Measurements from ENCODE around the gene LTBR. TPM values are rescaled to one million over a fixed set of nuclear protein-coding genes. Genes with fewer than 3 reads are reported as not detected.
A peak's percentile ranks its signal among the peaks of the same experiment; 100 is the strongest.
"Not testable (repeated sequence)": the region's sequence is repeated elsewhere in the genome, so short reads cannot be mapped to it uniquely, and the experiment has no call there.

LTBR gene
- total RNA-seq, 1 donor, result 61.3 TPM

DNA sequence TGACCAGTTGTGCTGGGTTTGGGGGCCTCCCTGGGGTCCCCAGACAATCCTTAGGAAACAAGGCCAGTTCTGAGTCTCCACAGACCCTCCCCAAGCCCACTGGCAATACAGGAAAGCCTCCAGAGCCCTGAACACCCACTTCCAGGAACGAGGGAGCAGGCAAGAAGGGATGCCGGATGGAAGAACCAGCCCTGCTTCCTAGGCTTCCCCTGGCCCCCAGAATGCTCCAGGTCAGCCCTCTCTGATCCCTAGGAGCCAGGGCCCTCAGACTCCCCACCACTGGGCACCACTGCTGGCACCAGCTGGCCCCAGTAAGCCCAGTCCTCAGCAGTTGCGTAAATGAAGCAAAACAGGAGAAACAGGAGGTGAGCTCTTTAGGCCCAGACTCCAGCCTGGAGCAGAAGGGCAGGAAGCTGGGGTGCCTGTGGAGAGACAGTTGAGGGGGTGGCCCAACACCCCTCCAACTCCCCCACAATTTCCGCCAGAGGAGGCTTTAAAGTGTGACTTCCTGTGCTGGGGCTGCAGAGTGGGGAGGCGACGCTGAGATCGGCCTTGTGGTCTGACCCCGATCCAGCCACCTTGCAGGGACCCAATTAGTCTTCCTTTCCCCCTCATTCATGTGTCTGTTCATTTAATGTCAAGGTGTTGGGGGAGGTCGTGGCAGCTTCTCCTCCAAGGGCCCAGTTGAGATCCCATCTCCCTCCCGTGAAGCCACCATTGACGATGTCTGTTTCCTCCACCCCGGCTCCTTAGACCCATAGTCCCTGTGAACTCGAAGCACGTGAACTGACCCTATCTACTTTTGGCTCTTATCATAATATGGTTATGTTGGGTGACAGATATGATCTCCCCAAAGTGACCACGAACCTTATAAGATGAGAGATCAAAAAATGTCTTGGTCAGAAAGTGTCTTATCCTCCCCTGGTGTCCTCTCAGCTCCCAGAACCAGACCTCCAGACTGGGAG, 46.8 kb upstream of the LTBR start:
- H3K4me3 ChIP-seq (ENCODE audit: low read depth, low read length), result peak overlapping the region; percentile 94
- DNase-seq (ENCODE audit: low read depth), result peak; percentile 61
- TF ChIP-seq, protein P1, sequence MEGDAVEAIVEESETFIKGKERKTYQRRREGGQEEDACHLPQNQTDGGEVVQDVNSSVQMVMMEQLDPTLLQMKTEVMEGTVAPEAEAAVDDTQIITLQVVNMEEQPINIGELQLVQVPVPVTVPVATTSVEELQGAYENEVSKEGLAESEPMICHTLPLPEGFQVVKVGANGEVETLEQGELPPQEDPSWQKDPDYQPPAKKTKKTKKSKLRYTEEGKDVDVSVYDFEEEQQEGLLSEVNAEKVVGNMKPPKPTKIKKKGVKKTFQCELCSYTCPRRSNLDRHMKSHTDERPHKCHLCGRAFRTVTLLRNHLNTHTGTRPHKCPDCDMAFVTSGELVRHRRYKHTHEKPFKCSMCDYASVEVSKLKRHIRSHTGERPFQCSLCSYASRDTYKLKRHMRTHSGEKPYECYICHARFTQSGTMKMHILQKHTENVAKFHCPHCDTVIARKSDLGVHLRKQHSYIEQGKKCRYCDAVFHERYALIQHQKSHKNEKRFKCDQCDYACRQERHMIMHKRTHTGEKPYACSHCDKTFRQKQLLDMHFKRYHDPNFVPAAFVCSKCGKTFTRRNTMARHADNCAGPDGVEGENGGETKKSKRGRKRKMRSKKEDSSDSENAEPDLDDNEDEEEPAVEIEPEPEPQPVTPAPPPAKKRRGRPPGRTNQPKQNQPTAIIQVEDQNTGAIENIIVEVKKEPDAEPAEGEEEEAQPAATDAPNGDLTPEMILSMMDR (IDR thresholded peaks at IDR 0.05; ENCODE audit: insufficient read depth, low read depth, low read length), result no peak

DNA sequence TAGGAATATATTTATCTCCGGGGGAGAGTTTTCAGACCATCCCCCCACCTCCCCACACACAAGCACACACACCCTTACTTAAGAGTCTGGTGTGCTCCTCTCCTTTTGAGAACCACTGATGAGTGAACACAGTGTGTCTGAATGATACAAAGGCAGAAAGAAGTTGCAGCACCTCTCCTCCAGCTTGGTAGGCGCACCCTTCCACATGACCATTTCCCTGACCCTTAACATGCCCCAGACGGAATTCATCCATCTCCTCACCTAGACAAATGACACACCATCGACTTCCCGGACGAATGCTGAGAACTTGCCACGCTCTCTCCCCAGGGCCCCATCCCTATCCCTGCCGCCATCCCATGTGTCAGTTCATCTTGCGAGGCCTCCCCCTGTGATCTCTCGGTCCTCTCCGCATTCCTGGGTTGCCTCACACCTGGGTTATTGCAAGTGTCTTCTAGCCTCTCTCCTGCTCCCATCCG, 46.0 kb upstream of the LTBR start:
- DNase-seq (ENCODE audit: low read depth), result peak; percentile 33
- TF ChIP-seq, protein P1 (IDR thresholded peaks at IDR 0.05; ENCODE audit: insufficient read depth, low read depth, low read length), result no peak
- H3K4me3 ChIP-seq (ENCODE audit: low read depth, low read length), result peak overlapping the region; percentile 94

DNA sequence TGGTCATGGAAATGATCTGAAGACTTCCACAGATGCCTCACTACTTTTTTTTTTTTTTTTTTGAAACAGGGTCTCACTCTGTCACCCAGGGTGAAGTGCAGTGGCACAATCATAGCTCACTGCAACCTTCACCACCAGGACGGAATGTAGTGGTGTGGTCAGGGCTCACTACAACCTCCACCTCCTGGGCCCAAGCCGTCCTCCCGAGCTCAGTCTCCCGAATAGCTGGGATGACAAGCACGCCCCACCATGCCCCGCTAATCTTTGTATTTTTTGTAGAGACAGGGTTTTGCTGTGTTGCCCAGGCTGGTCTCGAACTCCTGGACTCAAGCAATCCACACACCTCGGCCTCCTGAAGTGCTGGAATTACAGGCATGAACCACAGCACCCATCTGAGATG, 45.4 kb upstream of the LTBR start:
- not testable (repeated sequence) for DNase-seq (ENCODE audit: low read depth)
- peak overlapping the region; percentile 94 for H3K4me3 ChIP-seq (ENCODE audit: low read depth, low read length)

DNA sequence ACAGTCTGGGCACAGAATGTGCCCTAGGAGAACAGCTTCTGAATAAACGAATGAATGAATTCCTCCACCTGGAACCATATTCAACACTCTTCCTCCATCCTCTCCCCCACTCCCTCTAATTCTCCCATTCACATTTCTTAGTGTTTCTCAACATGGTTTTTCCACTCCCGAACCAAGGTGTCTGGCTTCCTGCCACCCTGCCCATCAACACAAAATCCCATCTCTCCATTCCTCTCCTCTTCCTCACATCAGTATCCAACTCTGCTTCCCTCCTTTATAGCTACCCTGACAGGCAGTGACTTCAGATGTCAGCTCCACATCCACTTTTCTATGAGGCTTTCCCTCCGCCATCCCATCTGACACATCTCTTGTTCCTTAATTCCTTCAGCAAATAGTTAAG, 45.0 kb upstream of the LTBR start:
- DNase-seq (ENCODE audit: low read depth), result no peak
- peak overlapping the region; percentile 94 for H3K4me3 ChIP-seq (ENCODE audit: low read depth, low read length)
- TF ChIP-seq, protein P1 (IDR thresholded peaks at IDR 0.05; ENCODE audit: insufficient read depth, low read depth, low read length), result no peak

DNA sequence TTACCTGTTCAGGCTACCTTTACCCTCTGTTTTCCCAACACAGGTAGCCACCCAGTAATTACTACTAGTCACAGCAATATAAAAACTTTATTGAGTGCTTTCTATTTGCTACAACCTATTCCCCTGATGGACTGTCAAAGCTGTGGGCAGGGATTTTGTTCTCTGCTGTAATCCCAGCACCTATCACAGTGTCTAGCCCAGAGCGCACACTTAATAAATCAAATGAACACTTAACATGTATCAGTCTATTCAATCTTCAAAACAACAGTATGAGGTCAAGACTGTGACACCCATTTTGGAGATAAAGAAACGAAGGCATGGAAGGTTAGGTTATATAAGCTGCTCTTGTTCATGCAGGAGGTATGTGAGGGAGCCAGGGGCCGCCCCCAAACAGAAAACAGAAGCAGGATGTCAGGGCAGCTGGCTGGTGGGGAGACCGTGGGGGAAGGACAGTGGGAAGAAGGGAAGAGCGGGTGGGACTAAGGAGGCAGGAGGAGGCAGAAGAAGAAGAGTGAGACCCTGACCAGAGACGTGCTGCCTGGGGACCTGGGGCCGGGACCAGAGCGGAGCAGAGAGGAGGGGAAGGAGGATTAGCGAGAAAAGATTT, 43.8 kb upstream of the LTBR start:
- TF ChIP-seq, protein P1 (IDR thresholded peaks at IDR 0.05; ENCODE audit: insufficient read depth, low read depth, low read length), result no peak
- peak; percentile 88 for DNase-seq (ENCODE audit: low read depth)
- peak overlapping the region; percentile 94 for H3K4me3 ChIP-seq (ENCODE audit: low read depth, low read length)

DNA sequence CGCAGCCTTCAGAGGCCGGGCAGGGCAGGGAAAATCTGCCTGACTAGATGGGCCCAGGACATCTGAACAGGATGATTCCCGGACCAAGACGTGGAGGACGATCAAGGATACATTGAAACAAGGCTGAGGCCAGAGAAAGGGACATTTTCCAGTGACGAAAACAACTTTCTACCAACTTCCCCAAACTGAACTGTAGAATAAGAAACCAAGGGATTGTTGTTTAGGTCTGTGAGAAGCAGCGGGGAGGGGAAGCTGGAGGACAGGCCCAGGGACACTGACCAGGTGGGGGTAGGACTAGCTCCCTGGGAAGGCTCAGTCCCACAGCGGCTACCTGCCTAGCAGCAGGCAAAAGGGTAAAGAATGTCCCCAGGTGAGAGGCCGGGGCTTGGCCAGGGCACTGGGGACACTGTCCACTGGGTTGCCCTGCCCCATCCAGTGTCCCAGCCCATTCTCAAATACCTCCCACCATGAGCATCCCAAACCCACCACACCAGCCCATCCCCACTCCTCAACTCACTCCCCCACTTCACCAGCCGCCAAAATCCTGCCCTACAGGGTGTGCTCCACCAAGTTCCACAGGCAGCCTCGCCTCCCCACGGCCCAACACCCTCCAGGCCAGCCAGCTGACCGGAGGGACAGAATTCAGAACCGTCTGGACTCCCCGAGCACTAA, 43.1 kb upstream of the LTBR start:
- TF ChIP-seq, protein P1 (IDR thresholded peaks at IDR 0.05; ENCODE audit: insufficient read depth, low read depth, low read length), result no peak
- no peak for DNase-seq (ENCODE audit: low read depth)
- H3K4me3 ChIP-seq (ENCODE audit: low read depth, low read length), result peak overlapping the region; percentile 94

Measured in fibroblast of villous mesenchyme (primary cell).